IMR-90 (cell line): Measurements from ENCODE around the gene DIP2C. TPM values are rescaled to one million over a fixed set of nuclear protein-coding genes. Genes with fewer than 3 reads are reported as not detected.

Experiments used
- ATAC-seq: fragments of 200-7000 bp; cut with Tn5 transposase; 2 replicates; pipeline ENCODE4 v1.9.1; 2020; ENCODE audit warnings: low read depth, mild to moderate bottlenecking, moderate library complexity
- BruUV-seq: library from RNA; stranded (reverse); fragments of 400-500 nt; replicated peaks from 2 replicates; lab custom pipeline; 2021; lab: Mats Ljungman, UMichigan
- CTCF ChIA-PET: fragments of 300-600 bp; formaldehyde crosslinking; extraction: SDS; loops from one replicate; lab custom pipeline; 2021; ENCODE audit warnings: antibody characterized with exemption; lab: Yijun Ruan, JAX
- POLR2A ChIA-PET: fragments of 300-600 bp; sonication (Branson Sonifier 250); formaldehyde crosslinking; loops from one replicate; lab custom pipeline; 2022; ENCODE audit warnings: antibody characterized with exemption; ENCODE audit not compliant: unreplicated experiment; lab: Charles Lee
- DNase-seq: peaks from one replicate; pipeline ENCODE4 v3.0.0; 2013
- H2AFZ ChIP-seq: replicated peaks from 2 replicates; pipeline ENCODE3; 2013; ENCODE audit warnings: low read length, mild to moderate bottlenecking; ENCODE audit not compliant: poor library complexity
- H2AK5ac ChIP-seq: 2 replicates; pipeline ENCODE4 v1.6.1; 2013; ENCODE audit warnings: low read depth, low read length, inconsistent platforms
- H2AK9ac ChIP-seq: replicated peaks from 2 replicates; pipeline ENCODE3; 2013; ENCODE audit warnings: mild to moderate bottlenecking, low read depth, low read length, moderate library complexity; ENCODE audit not compliant: poor library complexity
- H2BK120ac ChIP-seq: 2 replicates; pipeline ENCODE4 v1.6.1; 2013; ENCODE audit warnings: low read depth, low read length, inconsistent platforms
- H2BK15ac ChIP-seq: 3 replicates; pipeline ENCODE4 v1.6.1; 2013; ENCODE audit warnings: low read depth, low read length, inconsistent platforms
- H2BK20ac ChIP-seq: 2 replicates; pipeline ENCODE4 v1.6.1; 2013; ENCODE audit warnings: low read depth, mild to moderate bottlenecking, inconsistent platforms, low read length, moderate library complexity
- H2BK5ac ChIP-seq: 2 replicates; pipeline ENCODE4 v1.6.1; 2013; ENCODE audit warnings: mild to moderate bottlenecking, low read depth, low read length, inconsistent platforms; ENCODE audit not compliant: poor library complexity, severe bottlenecking
- H3K14ac ChIP-seq: replicated peaks from 2 replicates; pipeline ENCODE4 v1.6.1; 2013; ENCODE audit warnings: low read depth, low read length, inconsistent platforms
- H3K18ac ChIP-seq: 2 replicates; pipeline ENCODE4 v1.6.1; 2013; ENCODE audit warnings: low read depth, low read length, control low read depth
- H3K23ac ChIP-seq: 2 replicates; pipeline ENCODE4 v1.6.1; 2013; ENCODE audit warnings: low read depth, low read length, inconsistent platforms
- H3K27ac ChIP-seq: 2 replicates; pipeline ENCODE4 v1.5.1; 2013; ENCODE audit warnings: mild to moderate bottlenecking, control low read depth, low read length; ENCODE audit not compliant: insufficient read depth
- H3K27me3 ChIP-seq: 2 replicates; pipeline ENCODE4 v1.6.1; 2013; ENCODE audit warnings: low read length; ENCODE audit not compliant: control insufficient read depth, insufficient read depth
- H3K36me3 ChIP-seq: 2 replicates; pipeline ENCODE4 v1.6.1; 2013; ENCODE audit warnings: low read length, mixed read lengths; ENCODE audit not compliant: control insufficient read depth, insufficient read depth
- H3K4ac ChIP-seq: 2 replicates; pipeline ENCODE4 v1.6.1; 2013; ENCODE audit warnings: low read depth, low read length, inconsistent platforms
- H3K4me1 ChIP-seq: 2 replicates; pipeline ENCODE4 v1.6.1; 2013; ENCODE audit warnings: low read length, mixed read lengths; ENCODE audit not compliant: control insufficient read depth, insufficient read depth
- H3K4me2 ChIP-seq: 2 replicates; pipeline ENCODE4 v1.6.1; 2013; ENCODE audit warnings: low read depth, mild to moderate bottlenecking, control low read depth, low read length, moderate library complexity
- H3K4me3 ChIP-seq: 2 replicates; pipeline ENCODE4 v1.5.1; 2013; ENCODE audit warnings: low read depth, mild to moderate bottlenecking, control low read depth, low read length, moderate library complexity; ENCODE audit not compliant: insufficient read depth
- H3K56ac ChIP-seq: 2 replicates; pipeline ENCODE4 v1.6.1; 2013; ENCODE audit warnings: low read length, inconsistent platforms; ENCODE audit not compliant: insufficient read depth; ENCODE audit errors: extremely low read depth
- H3K79me1 ChIP-seq, 2 experiments: 2 replicates each; pipeline ENCODE4 v1.6.1; 2013; ENCODE audit warnings: low read length in 2 of 2, inconsistent platforms in 1 of 2, low read depth in 1 of 2
- H3K9ac ChIP-seq: 2 replicates; pipeline ENCODE4 v1.6.1; 2013; ENCODE audit warnings: low read depth, low read length, control low read depth
- H3K9me1 ChIP-seq: 2 replicates; pipeline ENCODE4 v1.6.1; 2013; ENCODE audit warnings: low read length, inconsistent platforms; ENCODE audit not compliant: insufficient read depth
- H3K9me3 ChIP-seq: 2 replicates; pipeline ENCODE4 v1.6.1; 2013; ENCODE audit warnings: low read length; ENCODE audit not compliant: control insufficient read depth, insufficient read depth
- H4K20me1 ChIP-seq: 2 replicates; pipeline ENCODE4 v1.6.1; 2013; ENCODE audit warnings: low read length, inconsistent platforms; ENCODE audit not compliant: insufficient read depth
- H4K5ac ChIP-seq: 2 replicates; pipeline ENCODE4 v1.6.1; 2013; ENCODE audit warnings: mild to moderate bottlenecking, low read depth, low read length, control low read depth
- H4K8ac ChIP-seq, 2 experiments: 2 replicates each; pipeline ENCODE4 v1.6.1; 2013; ENCODE audit warnings: low read depth in 2 of 2, low read length in 2 of 2, control low read depth in 1 of 2, inconsistent platforms in 1 of 2
- H4K91ac ChIP-seq: 2 replicates; pipeline ENCODE4 v1.6.1; 2013; ENCODE audit warnings: low read depth, low read length, inconsistent platforms; ENCODE audit not compliant: insufficient read depth
- BHLHE40 ChIP-seq: fragments of 150-350 bp; IDR thresholded peaks from 2 replicates; pipeline ENCODE4 v1.6.1; 2016; ENCODE audit warnings: mild to moderate bottlenecking, low read depth, low read length
- CEBPB ChIP-seq: IDR thresholded peaks from 2 replicates; pipeline ENCODE4 v1.6.1; 2012; ENCODE audit warnings: low read depth, low read length, improper control_type of control experiment
- CHD1 ChIP-seq: IDR thresholded peaks from 2 replicates; pipeline ENCODE4 v1.6.1; 2012; ENCODE audit warnings: low read depth, low read length, improper control_type of control experiment
- ELK1 ChIP-seq: fragments of 150-350 bp; IDR thresholded peaks from 2 replicates; pipeline ENCODE4 v1.6.1; 2016; ENCODE audit warnings: low read depth, mild to moderate bottlenecking, low read length, moderate library complexity, borderline replicate concordance
- FOS ChIP-seq: fragments of 150-350 bp; IDR thresholded peaks from 2 replicates; pipeline ENCODE4 v1.6.1; 2016; ENCODE audit warnings: low read depth, low read length
- MAZ ChIP-seq: IDR thresholded peaks from 2 replicates; pipeline ENCODE4 v1.6.1; 2012; ENCODE audit warnings: low read depth, mild to moderate bottlenecking, low read length, improper control_type of control experiment, moderate library complexity, borderline replicate concordance
- MXI1 ChIP-seq: IDR thresholded peaks from 2 replicates; pipeline ENCODE4 v1.6.1; 2012; ENCODE audit warnings: low read depth, mild to moderate bottlenecking, low read length, moderate library complexity, borderline replicate concordance
- NFE2L2 ChIP-seq: fragments of 150-350 bp; IDR thresholded peaks from 2 replicates; pipeline ENCODE4 v1.6.1; 2016; ENCODE audit warnings: low read depth, mild to moderate bottlenecking, low read length
- RCOR1 ChIP-seq: IDR thresholded peaks from 2 replicates; pipeline ENCODE4 v1.6.1; 2012; ENCODE audit warnings: mild to moderate bottlenecking, low read length, improper control_type of control experiment; ENCODE audit not compliant: insufficient replicate concordance
- RFX5 ChIP-seq: IDR thresholded peaks from 2 replicates; pipeline ENCODE4 v1.8.0; 2012; ENCODE audit warnings: low read depth, mild to moderate bottlenecking, low read length, moderate library complexity
- SMC3 ChIP-seq: fragments of 150-350 bp; IDR thresholded peaks from 2 replicates; pipeline ENCODE4 v1.6.1; 2016; ENCODE audit warnings: low read depth, mild to moderate bottlenecking, antibody characterized with exemption, low read length, moderate library complexity
- WGBS, 2 experiments: methylation state at CpG; one replicate each; pipeline versions ENCODE4 v1.1.5 to v1.1.7; 2013; ENCODE audit warnings: missing lambda C conversion rate in 2 of 2; ENCODE audit not compliant: insufficient read length in 1 of 2; ENCODE audit errors: extremely low coverage in 2 of 2; 5-methylcytosine and 5-hydroxymethylcytosine counted together
- dilution Hi-C: fragments of 300-500 bp; cut with HindIII; formaldehyde crosslinking; loops from one replicate; pipeline ENCODE4 v1.14.3; 2018; ENCODE audit warnings: low sequenced_read_pairs; ENCODE audit not compliant: unreplicated experiment
- in situ Hi-C: fragments of 300-500 bp; cut with MboI; formaldehyde crosslinking; loops from 3 replicates; pipeline ENCODE4 v1.14.3; 2019; ENCODE audit warnings: low sequenced_read_pairs, inconsistent platforms, mixed read lengths
- intact Hi-C: fragments of 100-400 bp; cut with micrococcal nuclease; formaldehyde crosslinking; loops from 2 replicates; pipeline ENCODE4 v1.10.0; 2022
- polyA plus RNA-seq, 3 experiments: library from polyadenylated mRNA; depleted of rRNA; stranded (reverse); fragments of >200 nt; gene quantifications; 2 replicates each; pipeline ENCODE4 v1.2.3, GENCODE V29; 2012; ENCODE audit warnings: low replicate concordance in 1 of 3
- total RNA-seq: library from RNA; depleted of rRNA; stranded (reverse); fragments of >200 nt; gene quantifications from 2 replicates; pipeline ENCODE4 v1.2.3, GENCODE V29; 2012
- TF ChIP-seq, protein P1 (sequence below): conservative IDR thresholded peaks from 2 replicates; pipeline ENCODE4 v1.5.1; 2012; ENCODE audit warnings: mild to moderate bottlenecking, low read depth, low read length, improper control_type of control experiment
- TF ChIP-seq, protein P2 (sequence below): fragments of 150-350 bp; IDR thresholded peaks from 2 replicates; pipeline ENCODE4 v1.6.1; 2017; ENCODE audit warnings: mild to moderate bottlenecking, antibody characterized with exemption, low read length, low read depth

The DIP2C gene
- total and polyA plus RNA-seq, 2 of the 4 experiments (the other 2 are of a cell fraction) = 8.6 to 17.3 TPM

GRCh38 chr10:373526-374309 is 315.8 kb downstream of the DIP2C start:
- Histone ChIP-seq H2BK120ac (peak overlapping the region; percentile 77), H3K56ac (0 out of 2 replicates have a peak overlapping the region, but pooled peaks have one; percentile 35), H2BK15ac (peak overlapping the region; percentile 55; the same call in 2 of the 3 replicates), H2BK5ac (peak overlapping the region; percentile 62), H3K23ac (peak overlapping the region; percentile 64), H3K79me1 (peaks cover 29 to 57% of the 10 kb centered on the region in 2 experiments), H3K4me2 (peak overlapping the region; percentile 45; the same call in 1 of the 2 replicates), H4K91ac (peak overlapping the region; percentile 73), H3K14ac (peak overlapping the region; percentile 86; the same call in 1 of the 2 replicates), H3K4me1 (peaks cover 29% of the 10 kb centered on the region), H3K27me3 (no peaks in the 10 kb centered on the region), H3K9me1 (peaks cover 35% of the 10 kb centered on the region), H3K18ac (peak overlapping the region; percentile 28; the same call in 1 of the 2 replicates), H3K4me3 (no peak overlapping the region), H3K9me3 (no peaks in the 10 kb centered on the region), H2AK5ac (peak overlapping the region; percentile 68), H4K8ac (peak overlapping the region in 1 of 2 experiments; percentile 48; a peak in 1 of 4 replicates), H4K20me1 (peaks cover 14% of the 10 kb centered on the region), H3K9ac (no peak overlapping the region), H3K36me3 (peaks cover 30% of the 10 kb centered on the region), H2BK20ac (peak overlapping the region; percentile 75), H4K5ac (no peak overlapping the region), H3K4ac (peak overlapping the region; percentile 57), H2AFZ (no peak overlapping the region), H2AK9ac (no peak overlapping the region), H3K27ac (peak overlapping the region; percentile 27; the same call in 1 of the 2 replicates)
- BruUV-seq = no TSS peak
- 60% methylated on average over 1 of the region's 8 CpGs; no CpG with 5 or more reads in 1 of the 2 experiments for WGBS, 2 experiments
- ATAC-seq = peak; percentile 25
- peak; percentile 63 for DNase-seq
- ChIA-PET CTCF (no interaction called here), POLR2A (no interaction called here)
- dilution Hi-C loops (no loop called here), in situ Hi-C loops (no loop called here), intact Hi-C loops (no loop called here)
- TF ChIP-seq FOS (no peak), BHLHE40 (no peak), ELK1 (no peak), MXI1 (no peak), RFX5 (no peak), CHD1 (no peak), NFE2L2 (no peak), RCOR1 (no peak), CEBPB (no peak), MAZ (no peak), SMC3 (no peak)
- TF ChIP-seq, protein P1, sequence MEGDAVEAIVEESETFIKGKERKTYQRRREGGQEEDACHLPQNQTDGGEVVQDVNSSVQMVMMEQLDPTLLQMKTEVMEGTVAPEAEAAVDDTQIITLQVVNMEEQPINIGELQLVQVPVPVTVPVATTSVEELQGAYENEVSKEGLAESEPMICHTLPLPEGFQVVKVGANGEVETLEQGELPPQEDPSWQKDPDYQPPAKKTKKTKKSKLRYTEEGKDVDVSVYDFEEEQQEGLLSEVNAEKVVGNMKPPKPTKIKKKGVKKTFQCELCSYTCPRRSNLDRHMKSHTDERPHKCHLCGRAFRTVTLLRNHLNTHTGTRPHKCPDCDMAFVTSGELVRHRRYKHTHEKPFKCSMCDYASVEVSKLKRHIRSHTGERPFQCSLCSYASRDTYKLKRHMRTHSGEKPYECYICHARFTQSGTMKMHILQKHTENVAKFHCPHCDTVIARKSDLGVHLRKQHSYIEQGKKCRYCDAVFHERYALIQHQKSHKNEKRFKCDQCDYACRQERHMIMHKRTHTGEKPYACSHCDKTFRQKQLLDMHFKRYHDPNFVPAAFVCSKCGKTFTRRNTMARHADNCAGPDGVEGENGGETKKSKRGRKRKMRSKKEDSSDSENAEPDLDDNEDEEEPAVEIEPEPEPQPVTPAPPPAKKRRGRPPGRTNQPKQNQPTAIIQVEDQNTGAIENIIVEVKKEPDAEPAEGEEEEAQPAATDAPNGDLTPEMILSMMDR = no peak
- TF ChIP-seq, protein P2, sequence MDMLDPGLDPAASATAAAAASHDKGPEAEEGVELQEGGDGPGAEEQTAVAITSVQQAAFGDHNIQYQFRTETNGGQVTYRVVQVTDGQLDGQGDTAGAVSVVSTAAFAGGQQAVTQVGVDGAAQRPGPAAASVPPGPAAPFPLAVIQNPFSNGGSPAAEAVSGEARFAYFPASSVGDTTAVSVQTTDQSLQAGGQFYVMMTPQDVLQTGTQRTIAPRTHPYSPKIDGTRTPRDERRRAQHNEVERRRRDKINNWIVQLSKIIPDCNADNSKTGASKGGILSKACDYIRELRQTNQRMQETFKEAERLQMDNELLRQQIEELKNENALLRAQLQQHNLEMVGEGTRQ = no peak
